GM10847 (cell line): ENCODE data around the gene TNNT1.

ENCODE experiments used
- POLR2A ChIP-seq: IDR thresholded peaks from 2 replicates; pipeline ENCODE4 v1.6.1; 2011; ENCODE audit not compliant: insufficient read length; ENCODE audit errors: extremely low read depth

Gene TNNT1

GRCh38 chr19:55157064-55157908 is 8.3 kb upstream of the TNNT1 start, which contains the start of gene TNNI3:
Gene TNNI3, minus strand, starts transcription at chr19:55157732. Its CDS starts 143 bp downstream, at chr19:55157589.
- TF ChIP-seq POLR2A, result no peak

- TF ChIP-seq POLR2A, result no peak
Observed at GRCh38 chr19:55156202-55157063, 7.4 kb upstream of the TNNT1 start.

- TF ChIP-seq POLR2A, result no peak
Observed at GRCh38 chr19:55153652-55154264, 4.8 kb upstream of the TNNT1 start.

GRCh38 chr19:55152017-55152416 is 3.0 kb upstream of the TNNT1 start:
- TF ChIP-seq POLR2A, result no peak

GRCh38 chr19:55147545-55148251 is 1.3 kb downstream of the TNNT1 start:
- no peak for TF ChIP-seq POLR2A

GRCh38 chr19:55146705-55147273 is 2.2 kb downstream of the TNNT1 start:
- no peak for TF ChIP-seq POLR2A

GRCh38 chr19:55146078-55146704 is 2.8 kb downstream of the TNNT1 start:
- TF ChIP-seq POLR2A, result no peak

- no peak for TF ChIP-seq POLR2A
Observed at GRCh38 chr19:55145232-55145631, 3.8 kb downstream of the TNNT1 start.

- TF ChIP-seq POLR2A, result no peak
Observed at GRCh38 chr19:55141696-55142095, 7.3 kb downstream of the TNNT1 start.

- no peak for TF ChIP-seq POLR2A
Observed at GRCh38 chr19:55137915-55138314, 11.1 kb downstream of the TNNT1 start.

- no peak for TF ChIP-seq POLR2A
Observed at GRCh38 chr19:55136399-55137102, 12.5 kb downstream of the TNNT1 start.

- TF ChIP-seq POLR2A, result no peak
Observed at GRCh38 chr19:55134736-55135135, 14.3 kb downstream of the TNNT1 start.

- TF ChIP-seq POLR2A, result no peak
Observed at GRCh38 chr19:55133639-55134444, 15.2 kb downstream of the TNNT1 start.
